Lower lobe of right lung (tissue), 2 donors: Measurements from ENCODE around the gene IL17RA. TPM values are rescaled to one million over a fixed set of nuclear protein-coding genes. Genes with fewer than 3 reads are reported as not detected.
A peak's percentile ranks its signal among the peaks of the same experiment; 100 is the strongest.

Source experiments
- ATAC-seq, 2 donors: fragments of 200-7000 bp; cut with Tn5 transposase; one replicate each; pipeline ENCODE4 v1.9.1; 2020 to 2022; ENCODE audit warnings: mild to moderate bottlenecking in 2 of 2, moderate library complexity in 2 of 2
- DNase-seq: peaks from one replicate; pipeline ENCODE4 v3.0.0-alpha.2; 2020
- H3K27ac ChIP-seq: fragments of 200-600 bp; one replicate; pipeline ENCODE4 v1.8.0; 2022
- H3K27me3 ChIP-seq: fragments of 200-600 bp; one replicate; pipeline ENCODE4 v1.8.0; 2022; ENCODE audit warnings: low read depth
- H3K36me3 ChIP-seq: fragments of 200-600 bp; one replicate; pipeline ENCODE4 v1.8.0; 2022; ENCODE audit warnings: mild to moderate bottlenecking
- H3K4me1 ChIP-seq: fragments of 200-600 bp; one replicate; pipeline ENCODE4 v1.8.0; 2022
- H3K4me3 ChIP-seq: fragments of 200-600 bp; one replicate; pipeline ENCODE4 v1.8.0; 2022; ENCODE audit warnings: mild to moderate bottlenecking
- H3K9me3 ChIP-seq: fragments of 200-600 bp; one replicate; pipeline ENCODE4 v1.8.0; 2022
- CTCF ChIP-seq: fragments of 200-600 bp; IDR thresholded peaks from one replicate; pipeline ENCODE4 v1.8.0; 2022; ENCODE audit warnings: antibody characterized with exemption, mild to moderate bottlenecking
- intact Hi-C: fragments of 100-400 bp; cut with DNase I; formaldehyde crosslinking; loops from one replicate; pipeline ENCODE4 v1.11.0; 2022
- total RNA-seq: library from RNA; stranded (reverse); fragmentation: NEBNext Ultra II Directional; extraction: Animal tissue kit (Norgen Biotek cat#: 25700); gene quantifications from one replicate; pipeline ENCODE4 v1.2.1, GENCODE V29; 2021
- donor health status: DM: no; HTN: yes; CAD: no; lungs with severe emphysema.

Gene IL17RA
- total RNA-seq, 1 donor from 2014 or later, result 54.8 TPM

GRCh38 chr22:17162731-17163130 lies 77.9 kb downstream of the IL17RA start:
- Histone ChIP-seq H3K9me3 (no peaks in the 10 kb centered on the region), H3K36me3 (no peaks in the 10 kb centered on the region), H3K27ac (no peak overlapping the region), H3K27me3 (no peaks in the 10 kb centered on the region), H3K4me3 (no peak overlapping the region), H3K4me1 (peaks cover 18% of the 10 kb centered on the region)
- TF ChIP-seq CTCF, result no peak
- ATAC-seq, result no peak
- intact Hi-C loops, result no loop called here
- no peak for DNase-seq

- no peak for ATAC-seq
- no peak for DNase-seq
- Histone ChIP-seq H3K36me3 (no peaks in the 10 kb centered on the region), H3K4me1 (peaks cover 8% of the 10 kb centered on the region), H3K27ac (no peak overlapping the region), H3K9me3 (no peaks in the 10 kb centered on the region), H3K27me3 (no peaks in the 10 kb centered on the region), H3K4me3 (no peak overlapping the region)
- intact Hi-C loops, result no loop called here
- TF ChIP-seq CTCF, result peak; percentile 10
Measured at GRCh38 chr22:17164392-17165024, 79.7 kb downstream of the IL17RA start.

Other genes starting within 250 kb of the IL17RA start
- not detected for gene GAB4, start 76.8 kb upstream of the IL17RA start, total RNA-seq
- 0.97 TPM for gene TMEM121B, start 36.4 kb downstream of the IL17RA start, total RNA-seq
- gene HDHD5, start 74.3 kb downstream of the IL17RA start, total RNA-seq, result 26.2 TPM
- 110 TPM for gene ADA2, start 134.4 kb downstream of the IL17RA start, total RNA-seq